Measurements from ENCODE around the gene TTC33.

- TF ChIP-seq CTCF (conservative IDR thresholded peaks at IDR 0.05) (no peak), ZFX (IDR thresholded peaks at IDR 0.05) (no peak)
Observed at GRCh38 chr5:40714001-40714400, 41.8 kb downstream of the TTC33 start.

Data from C4-2B (cell line).